SK-N-SH treated with all-trans-retinoic acid at 6 μM for 48 hours (cell line): Measurements from ENCODE around the gene MRRF.

Experiments used
- ATAC-seq: fragments of 200-7000 bp; cut with Tn5 transposase; 3 replicates; pipeline ENCODE4 v1.9.1; 2020; ENCODE audit warnings: mild to moderate bottlenecking, moderate library complexity
- ARNTL ChIP-seq: fragments of 450-650 bp; formaldehyde crosslinking; IDR thresholded peaks from 2 replicates; pipeline ENCODE4 v1.5.0; 2020; ENCODE audit warnings: low read depth, mild to moderate bottlenecking, moderate library complexity, borderline replicate concordance
- ESRRG ChIP-seq: fragments of 250-450 bp; sonication (Bioruptor Pico); IDR thresholded peaks from 2 replicates; pipeline ENCODE4 v1.6.1; 2021; ENCODE audit warnings: mild to moderate bottlenecking
- GLIS3 ChIP-seq: fragments of 250-450 bp; sonication (Bioruptor Pico); IDR thresholded peaks from 2 replicates; pipeline ENCODE4 v1.5.0; 2020; ENCODE audit warnings: mild to moderate bottlenecking, moderate library complexity
- ISL1 ChIP-seq: fragments of 250-450 bp; sonication (Bioruptor Pico); IDR thresholded peaks from 2 replicates; pipeline ENCODE4 v2.1.2; 2022; ENCODE audit warnings: mild to moderate bottlenecking, moderate library complexity
- OSR1 ChIP-seq: fragments of 250-450 bp; sonication (Bioruptor Pico); IDR thresholded peaks from 2 replicates; pipeline ENCODE4 v1.8.0; 2022; ENCODE audit warnings: moderate library complexity, mild to moderate bottlenecking, inconsistent platforms
- PPARA ChIP-seq: fragments of 250-450 bp; sonication (Bioruptor Pico); IDR thresholded peaks from 2 replicates; pipeline ENCODE4 v1.5.0; 2020; ENCODE audit warnings: mild to moderate bottlenecking, borderline replicate concordance
- RARB ChIP-seq: fragments of 250-450 bp; sonication (Bioruptor Pico); IDR thresholded peaks from 2 replicates; pipeline ENCODE4 v1.8.0; 2021; ENCODE audit warnings: mild to moderate bottlenecking, moderate library complexity
- SNAI2 ChIP-seq: fragments of 250-450 bp; sonication (Bioruptor Pico); IDR thresholded peaks from 2 replicates; pipeline ENCODE4 v1.5.0; 2020; ENCODE audit warnings: mild to moderate bottlenecking, moderate library complexity
- TCF4 ChIP-seq: fragments of 250-450 bp; sonication (Bioruptor Pico); IDR thresholded peaks from 2 replicates; pipeline ENCODE4 v1.8.0; 2021; ENCODE audit warnings: mild to moderate bottlenecking, moderate library complexity, borderline replicate concordance
- TOX ChIP-seq: fragments of 250-450 bp; sonication (Bioruptor Pico); IDR thresholded peaks from 2 replicates; pipeline ENCODE4 v1.8.0; 2021; ENCODE audit warnings: mild to moderate bottlenecking, moderate library complexity, borderline replicate concordance
- ZC3H10 ChIP-seq: fragments of 250-450 bp; sonication (Bioruptor Pico); IDR thresholded peaks from 2 replicates; pipeline ENCODE4 v1.5.1; 2021; ENCODE audit warnings: mild to moderate bottlenecking, moderate library complexity
- ZFP3 ChIP-seq: fragments of 250-450 bp; sonication (Bioruptor Pico); IDR thresholded peaks from 2 replicates; pipeline ENCODE4 v1.5.0; 2020; ENCODE audit warnings: mild to moderate bottlenecking, moderate library complexity
- ZFP30 ChIP-seq: fragments of 450-650 bp; formaldehyde crosslinking; IDR thresholded peaks from 2 replicates; pipeline ENCODE4 v1.5.0; 2022; ENCODE audit warnings: mild to moderate bottlenecking, moderate library complexity
- ZNF70 ChIP-seq: fragments of 450-650 bp; formaldehyde crosslinking; IDR thresholded peaks from 2 replicates; pipeline ENCODE4 v1.5.0; 2020; ENCODE audit warnings: mild to moderate bottlenecking, moderate library complexity
- ZNF8 ChIP-seq: fragments of 450-650 bp; formaldehyde crosslinking; IDR thresholded peaks from 2 replicates; pipeline ENCODE4 v1.5.0; 2020; ENCODE audit warnings: mild to moderate bottlenecking, moderate library complexity
- TF ChIP-seq, protein P1 (sequence below): fragments of 250-450 bp; sonication (Bioruptor Pico); IDR thresholded peaks from 2 replicates; pipeline ENCODE4 v1.8.0; 2021; ENCODE audit warnings: low read depth, mild to moderate bottlenecking, moderate library complexity, borderline replicate concordance
- TF ChIP-seq, protein P2 (sequence below): fragments of 250-450 bp; sonication (Bioruptor Pico); IDR thresholded peaks from 2 replicates; pipeline ENCODE4 v1.8.0; 2020; ENCODE audit warnings: mild to moderate bottlenecking, moderate library complexity, borderline replicate concordance
- TF ChIP-seq, protein P3 (sequence below): fragments of 250-450 bp; sonication (Bioruptor Pico); IDR thresholded peaks from 2 replicates; pipeline ENCODE4 v1.5.1; 2021; ENCODE audit warnings: mild to moderate bottlenecking, moderate library complexity
- TF ChIP-seq, protein P4 (sequence below): fragments of 250-450 bp; sonication (Bioruptor Pico); IDR thresholded peaks from 2 replicates; pipeline ENCODE4 v1.5.0; 2020; ENCODE audit warnings: mild to moderate bottlenecking, moderate library complexity
- TF ChIP-seq, protein P5 (sequence below): fragments of 250-450 bp; sonication (Bioruptor Pico); IDR thresholded peaks from 2 replicates; pipeline ENCODE4 v1.5.1; 2020; ENCODE audit warnings: low read depth, mild to moderate bottlenecking, moderate library complexity

MRRF gene

DNA sequence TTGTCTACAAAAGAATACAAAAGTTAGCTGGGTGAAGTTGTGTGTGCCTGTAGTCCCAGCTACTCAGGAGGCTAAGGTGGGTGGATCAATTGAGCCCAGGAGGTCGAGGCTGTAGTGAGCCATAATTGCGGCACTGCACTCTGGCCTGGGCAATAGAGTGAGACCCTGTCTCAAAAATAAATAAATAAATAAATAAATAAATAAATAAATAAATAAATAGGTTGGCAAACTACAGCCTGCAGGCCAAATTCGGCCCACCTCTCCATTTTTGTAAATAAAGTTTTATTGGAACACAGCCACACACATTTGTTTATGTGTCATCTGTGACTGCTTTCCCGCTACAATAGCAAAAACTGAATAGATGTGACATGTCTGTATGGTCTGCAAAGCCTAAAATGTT lies 115.6 kb downstream of the MRRF start:
- ATAC-seq = no peak
- TF ChIP-seq, protein P1, sequence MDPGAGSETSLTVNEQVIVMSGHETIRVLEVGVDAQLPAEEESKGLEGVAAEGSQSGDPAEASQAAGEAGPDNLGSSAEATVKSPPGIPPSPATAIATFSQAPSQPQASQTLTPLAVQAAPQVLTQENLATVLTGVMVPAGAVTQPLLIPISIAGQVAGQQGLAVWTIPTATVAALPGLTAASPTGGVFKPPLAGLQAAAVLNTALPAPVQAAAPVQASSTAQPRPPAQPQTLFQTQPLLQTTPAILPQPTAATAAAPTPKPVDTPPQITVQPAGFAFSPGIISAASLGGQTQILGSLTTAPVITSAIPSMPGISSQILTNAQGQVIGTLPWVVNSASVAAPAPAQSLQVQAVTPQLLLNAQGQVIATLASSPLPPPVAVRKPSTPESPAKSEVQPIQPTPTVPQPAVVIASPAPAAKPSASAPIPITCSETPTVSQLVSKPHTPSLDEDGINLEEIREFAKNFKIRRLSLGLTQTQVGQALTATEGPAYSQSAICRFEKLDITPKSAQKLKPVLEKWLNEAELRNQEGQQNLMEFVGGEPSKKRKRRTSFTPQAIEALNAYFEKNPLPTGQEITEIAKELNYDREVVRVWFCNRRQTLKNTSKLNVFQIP = no peak
- TF ChIP-seq ZNF70 (CRISPR knock-in tag) (no peak), SNAI2 (CRISPR knock-in tag) (no peak), OSR1 (no peak), ZFP30 (CRISPR knock-in tag) (no peak), ZFP3 (no peak), GLIS3 (CRISPR knock-in tag) (no peak), ESRRG (CRISPR knock-in tag) (no peak), ISL1 (no peak), PPARA (no peak), TCF4 (no peak), ZNF8 (CRISPR knock-in tag) (no peak), ARNTL (no peak), RARB (CRISPR knock-in tag) (no peak), TOX (CRISPR knock-in tag) (no peak), ZC3H10 (CRISPR knock-in tag) (no peak)
- TF ChIP-seq, protein P2, sequence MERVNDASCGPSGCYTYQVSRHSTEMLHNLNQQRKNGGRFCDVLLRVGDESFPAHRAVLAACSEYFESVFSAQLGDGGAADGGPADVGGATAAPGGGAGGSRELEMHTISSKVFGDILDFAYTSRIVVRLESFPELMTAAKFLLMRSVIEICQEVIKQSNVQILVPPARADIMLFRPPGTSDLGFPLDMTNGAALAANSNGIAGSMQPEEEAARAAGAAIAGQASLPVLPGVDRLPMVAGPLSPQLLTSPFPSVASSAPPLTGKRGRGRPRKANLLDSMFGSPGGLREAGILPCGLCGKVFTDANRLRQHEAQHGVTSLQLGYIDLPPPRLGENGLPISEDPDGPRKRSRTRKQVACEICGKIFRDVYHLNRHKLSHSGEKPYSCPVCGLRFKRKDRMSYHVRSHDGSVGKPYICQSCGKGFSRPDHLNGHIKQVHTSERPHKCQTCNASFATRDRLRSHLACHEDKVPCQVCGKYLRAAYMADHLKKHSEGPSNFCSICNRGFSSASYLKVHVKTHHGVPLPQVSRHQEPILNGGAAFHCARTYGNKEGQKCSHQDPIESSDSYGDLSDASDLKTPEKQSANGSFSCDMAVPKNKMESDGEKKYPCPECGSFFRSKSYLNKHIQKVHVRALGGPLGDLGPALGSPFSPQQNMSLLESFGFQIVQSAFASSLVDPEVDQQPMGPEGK (CRISPR knock-in tag) = no peak
- TF ChIP-seq, protein P3, sequence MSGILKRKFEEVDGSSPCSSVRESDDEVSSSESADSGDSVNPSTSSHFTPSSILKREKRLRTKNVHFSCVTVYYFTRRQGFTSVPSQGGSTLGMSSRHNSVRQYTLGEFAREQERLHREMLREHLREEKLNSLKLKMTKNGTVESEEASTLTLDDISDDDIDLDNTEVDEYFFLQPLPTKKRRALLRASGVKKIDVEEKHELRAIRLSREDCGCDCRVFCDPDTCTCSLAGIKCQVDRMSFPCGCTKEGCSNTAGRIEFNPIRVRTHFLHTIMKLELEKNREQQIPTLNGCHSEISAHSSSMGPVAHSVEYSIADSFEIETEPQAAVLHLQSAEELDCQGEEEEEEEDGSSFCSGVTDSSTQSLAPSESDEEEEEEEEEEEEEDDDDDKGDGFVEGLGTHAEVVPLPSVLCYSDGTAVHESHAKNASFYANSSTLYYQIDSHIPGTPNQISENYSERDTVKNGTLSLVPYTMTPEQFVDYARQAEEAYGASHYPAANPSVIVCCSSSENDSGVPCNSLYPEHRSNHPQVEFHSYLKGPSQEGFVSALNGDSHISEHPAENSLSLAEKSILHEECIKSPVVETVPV = no peak
- TF ChIP-seq, protein P4, sequence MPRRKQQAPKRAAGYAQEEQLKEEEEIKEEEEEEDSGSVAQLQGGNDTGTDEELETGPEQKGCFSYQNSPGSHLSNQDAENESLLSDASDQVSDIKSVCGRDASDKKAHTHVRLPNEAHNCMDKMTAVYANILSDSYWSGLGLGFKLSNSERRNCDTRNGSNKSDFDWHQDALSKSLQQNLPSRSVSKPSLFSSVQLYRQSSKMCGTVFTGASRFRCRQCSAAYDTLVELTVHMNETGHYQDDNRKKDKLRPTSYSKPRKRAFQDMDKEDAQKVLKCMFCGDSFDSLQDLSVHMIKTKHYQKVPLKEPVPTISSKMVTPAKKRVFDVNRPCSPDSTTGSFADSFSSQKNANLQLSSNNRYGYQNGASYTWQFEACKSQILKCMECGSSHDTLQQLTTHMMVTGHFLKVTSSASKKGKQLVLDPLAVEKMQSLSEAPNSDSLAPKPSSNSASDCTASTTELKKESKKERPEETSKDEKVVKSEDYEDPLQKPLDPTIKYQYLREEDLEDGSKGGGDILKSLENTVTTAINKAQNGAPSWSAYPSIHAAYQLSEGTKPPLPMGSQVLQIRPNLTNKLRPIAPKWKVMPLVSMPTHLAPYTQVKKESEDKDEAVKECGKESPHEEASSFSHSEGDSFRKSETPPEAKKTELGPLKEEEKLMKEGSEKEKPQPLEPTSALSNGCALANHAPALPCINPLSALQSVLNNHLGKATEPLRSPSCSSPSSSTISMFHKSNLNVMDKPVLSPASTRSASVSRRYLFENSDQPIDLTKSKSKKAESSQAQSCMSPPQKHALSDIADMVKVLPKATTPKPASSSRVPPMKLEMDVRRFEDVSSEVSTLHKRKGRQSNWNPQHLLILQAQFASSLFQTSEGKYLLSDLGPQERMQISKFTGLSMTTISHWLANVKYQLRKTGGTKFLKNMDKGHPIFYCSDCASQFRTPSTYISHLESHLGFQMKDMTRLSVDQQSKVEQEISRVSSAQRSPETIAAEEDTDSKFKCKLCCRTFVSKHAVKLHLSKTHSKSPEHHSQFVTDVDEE = no peak
- TF ChIP-seq, protein P5, sequence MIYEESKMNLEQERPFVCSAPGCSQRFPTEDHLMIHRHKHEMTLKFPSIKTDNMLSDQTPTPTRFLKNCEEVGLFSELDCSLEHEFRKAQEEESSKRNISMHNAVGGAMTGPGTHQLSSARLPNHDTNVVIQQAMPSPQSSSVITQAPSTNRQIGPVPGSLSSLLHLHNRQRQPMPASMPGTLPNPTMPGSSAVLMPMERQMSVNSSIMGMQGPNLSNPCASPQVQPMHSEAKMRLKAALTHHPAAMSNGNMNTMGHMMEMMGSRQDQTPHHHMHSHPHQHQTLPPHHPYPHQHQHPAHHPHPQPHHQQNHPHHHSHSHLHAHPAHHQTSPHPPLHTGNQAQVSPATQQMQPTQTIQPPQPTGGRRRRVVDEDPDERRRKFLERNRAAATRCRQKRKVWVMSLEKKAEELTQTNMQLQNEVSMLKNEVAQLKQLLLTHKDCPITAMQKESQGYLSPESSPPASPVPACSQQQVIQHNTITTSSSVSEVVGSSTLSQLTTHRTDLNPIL (CRISPR knock-in tag) = no peak
